H1 (cell line): ENCODE results near the gene GJB4. TPM values are rescaled to one million over a fixed set of nuclear protein-coding genes. Genes with fewer than 3 reads are reported as not detected.

ENCODE experiments used
- CTCF ChIA-PET: fragments of 300-600 bp; sonication (Branson Sonifier 250); formaldehyde crosslinking; loops from one replicate; lab custom pipeline; 2021; ENCODE audit not compliant: partially characterized antibody; lab: Charles Lee
- POLR2A ChIA-PET: fragments of 300-600 bp; sonication (Branson Sonifier 250); formaldehyde crosslinking; loops from one replicate; lab custom pipeline; 2021; ENCODE audit warnings: inconsistent platforms; ENCODE audit not compliant: partially characterized antibody; lab: Charles Lee
- DNase-seq, 2 experiments: peaks; one replicate each; pipeline versions ENCODE4 v3.0.0 to v3.0.0-alpha.2; 2010 to 2022; ENCODE audit warnings: low spot score in 2 of 2, low read depth in 1 of 2, mixed read lengths in 1 of 2
- FAIRE-seq: peaks from 2 replicates; lab custom pipeline; 2011; peaks lifted over from hg19 to GRCh38; lab: Jason Lieb, UNC
- H2AFZ ChIP-seq: 2 replicates; pipeline ENCODE4 v1.8.1; 2012; ENCODE audit warnings: low read length, inconsistent platforms
- H2AK5ac ChIP-seq: 2 replicates; pipeline ENCODE4 v1.6.1; 2013; ENCODE audit warnings: low read depth, low read length
- H2BK120ac ChIP-seq: replicated peaks from 2 replicates; pipeline ENCODE3; 2013; ENCODE audit warnings: low read depth, low read length, inconsistent platforms
- H2BK12ac ChIP-seq: 2 replicates; pipeline ENCODE4 v1.6.1; 2013; ENCODE audit warnings: low read depth, low read length
- H2BK15ac ChIP-seq: 2 replicates; pipeline ENCODE4 v1.6.1; 2013; ENCODE audit warnings: low read length
- H2BK20ac ChIP-seq: 2 replicates; pipeline ENCODE4 v1.6.1; 2013; ENCODE audit warnings: low read length
- H2BK5ac ChIP-seq: 2 replicates; pipeline ENCODE4 v1.6.1; 2013; ENCODE audit warnings: low read depth, low read length
- H3K14ac ChIP-seq: 2 replicates; pipeline ENCODE4 v1.6.1; 2013; ENCODE audit warnings: inconsistent platforms; ENCODE audit not compliant: insufficient read length
- H3K18ac ChIP-seq: 2 replicates; pipeline ENCODE4 v1.6.1; 2013; ENCODE audit warnings: low read length; ENCODE audit errors: extremely low read depth
- H3K23ac ChIP-seq: 2 replicates; pipeline ENCODE4 v1.6.1; 2013; ENCODE audit warnings: inconsistent platforms; ENCODE audit not compliant: insufficient read length
- H3K23me2 ChIP-seq: 2 replicates; pipeline ENCODE4 v1.6.1; 2013; ENCODE audit warnings: low read depth, low read length
- H3K27ac ChIP-seq: 2 replicates; pipeline ENCODE4 v1.6.1; 2011; ENCODE audit warnings: low read depth, low read length, inconsistent platforms
- H3K27me3 ChIP-seq, 4 experiments: replicated peaks in 1 of 4; 1 replicate in 1 of 4; 2 replicates in 3 of 4; pipeline versions ENCODE4 v1.6.1 to v1.8.1; 2011 to 2013; ENCODE audit warnings: low read length in 3 of 4, mild to moderate bottlenecking in 3 of 4, inconsistent platforms in 2 of 4, mixed read lengths in 2 of 4, moderate library complexity in 1 of 4; ENCODE audit not compliant: control insufficient read depth in 3 of 4, insufficient read depth in 3 of 4; ENCODE audit errors: extremely low read depth in 1 of 4
- H3K36me3 ChIP-seq, 4 experiments: 2 replicates each; pipeline versions ENCODE4 v1.6.1 to v1.8.1; 2011 to 2013; ENCODE audit warnings: mild to moderate bottlenecking in 4 of 4, low read length in 3 of 4, moderate library complexity in 2 of 4, control low read depth in 1 of 4, inconsistent platforms in 1 of 4; ENCODE audit not compliant: insufficient read depth in 4 of 4, control insufficient read depth in 2 of 4
- H3K4ac ChIP-seq: replicated peaks from 2 replicates; pipeline ENCODE3; 2013; ENCODE audit warnings: low read length, low read depth, mixed read lengths, inconsistent platforms; ENCODE audit not compliant: insufficient read length
- H3K4me1 ChIP-seq, 4 experiments: replicated peaks in 1 of 4; 1 replicate in 1 of 4; 2 replicates in 3 of 4; pipeline versions ENCODE4 v1.6.1 to v1.8.1; 2011 to 2013; ENCODE audit warnings: low read length in 3 of 4, inconsistent platforms in 2 of 4, mixed read lengths in 1 of 4; ENCODE audit not compliant: insufficient read depth in 4 of 4, control insufficient read depth in 3 of 4
- H3K4me2 ChIP-seq, 2 experiments: 2 replicates each; pipeline versions ENCODE4 v1.6.1 to v1.8.1; 2011 to 2013; ENCODE audit warnings: low read depth in 2 of 2, low read length in 2 of 2, control low read depth in 1 of 2, inconsistent platforms in 1 of 2, mild to moderate bottlenecking in 1 of 2; ENCODE audit not compliant: insufficient read depth in 1 of 2
- H3K4me3 ChIP-seq, 4 experiments: fragments of 200-600, 300-600 bp in 1 of 4; sonication (generic), shearing (Covaris generic), sonication (Bioruptor Twin) in 1 of 4; 2 replicates each; pipeline versions ENCODE4 v1.5.1 to v1.8.1; 2011 to 2016; ENCODE audit warnings: low read length in 4 of 4, low read depth in 3 of 4, control low read depth in 2 of 4, inconsistent platforms in 2 of 4, mild to moderate bottlenecking in 2 of 4, mixed read lengths in 1 of 4, moderate library complexity in 1 of 4; ENCODE audit not compliant: insufficient read depth in 2 of 4; ENCODE audit errors: extremely low read depth in 1 of 4
- H3K56ac ChIP-seq: replicated peaks from 2 replicates; pipeline ENCODE3; 2013; ENCODE audit warnings: low read depth, mild to moderate bottlenecking, mixed read lengths, low read length, inconsistent platforms; ENCODE audit not compliant: insufficient read length
- H3K79me1 ChIP-seq: 2 replicates; pipeline ENCODE4 v1.6.1; 2013; ENCODE audit warnings: low read depth, low read length, control low read depth
- H3K79me2 ChIP-seq, 2 experiments: 2 replicates each; pipeline versions ENCODE4 v1.6.1 to v1.8.1; 2012 to 2013; ENCODE audit warnings: low read length in 2 of 2, mild to moderate bottlenecking in 2 of 2, inconsistent platforms in 1 of 2; ENCODE audit not compliant: insufficient read depth in 2 of 2, control insufficient read depth in 1 of 2
- H3K9ac ChIP-seq, 4 experiments: replicated peaks in 1 of 4; 1 replicate in 1 of 4; 2 replicates in 3 of 4; pipeline versions ENCODE4 v1.6.1 to v1.8.1; 2011 to 2013; ENCODE audit warnings: low read depth in 3 of 4, low read length in 3 of 4, control low read depth in 2 of 4, mild to moderate bottlenecking in 2 of 4, moderate library complexity in 2 of 4, inconsistent platforms in 1 of 4; ENCODE audit errors: extremely low read depth in 1 of 4
- H3K9me3 ChIP-seq, 2 experiments: 2 replicates each; pipeline versions ENCODE4 v1.6.1 to v1.8.1; 2012 to 2013; ENCODE audit warnings: mild to moderate bottlenecking in 2 of 2, moderate library complexity in 2 of 2, control low read depth in 1 of 2, inconsistent platforms in 1 of 2, low read depth in 1 of 2, low read length in 1 of 2, mixed read lengths in 1 of 2; ENCODE audit not compliant: insufficient read depth in 2 of 2
- H4K20me1 ChIP-seq, 2 experiments: replicated peaks in 1 of 2; 2 replicates each; pipeline versions ENCODE3 to v1.8.1; 2011 to 2013; ENCODE audit warnings: inconsistent platforms in 2 of 2, low read length in 2 of 2, mild to moderate bottlenecking in 1 of 2; ENCODE audit not compliant: insufficient read depth in 2 of 2, control insufficient read depth in 1 of 2
- H4K5ac ChIP-seq: 2 replicates; pipeline ENCODE4 v1.6.1; 2013; ENCODE audit warnings: low read length, low read depth, mixed read lengths, inconsistent platforms; ENCODE audit not compliant: insufficient read length
- H4K8ac ChIP-seq: 2 replicates; pipeline ENCODE4 v1.8.0; 2013; ENCODE audit warnings: mild to moderate bottlenecking, moderate library complexity, low read length, inconsistent platforms; ENCODE audit not compliant: insufficient read depth; ENCODE audit errors: extremely low read depth
- H4K91ac ChIP-seq: replicated peaks from 2 replicates; pipeline ENCODE3; 2013; ENCODE audit warnings: low read length, mixed read lengths, inconsistent platforms; ENCODE audit not compliant: insufficient read length
- ASH2L ChIP-seq: fragments of 200-600, 300-600 bp; sonication (generic); IDR thresholded peaks from one replicate; pipeline ENCODE4 v1.7.1; 2017; ENCODE audit warnings: low read length
- EGR1 ChIP-seq: IDR thresholded peaks from 2 replicates; pipeline ENCODE4 v1.6.1; 2011; ENCODE audit warnings: low read depth, low read length, borderline replicate concordance
- WGBS, 2 experiments: shearing (Covaris generic) in 1 of 2; methylation state at CpG; one replicate each; pipeline versions ENCODE4 v1.1.6 to v1.1.7; 2013 to 2015; ENCODE audit warnings: low lambda C conversion rate in 2 of 2, mixed read lengths in 2 of 2, inconsistent platforms in 1 of 2, low coverage in 1 of 2, missing lambda C conversion rate in 1 of 2; ENCODE audit not compliant: insufficient replicate concordance in 2 of 2, insufficient coverage in 1 of 2, insufficient read length in 1 of 2; ENCODE audit errors: extremely low coverage in 1 of 2, missing lambda C conversion rate in 1 of 2; 5-methylcytosine and 5-hydroxymethylcytosine counted together
- polyA plus RNA-seq, 7 experiments: library from polyadenylated mRNA; depleted of rRNA in 3 of 7; stranded (reverse) in 5 of 7; unstranded in 2 of 7; fragments of >200 nt in 5 of 7; fragments of 200-250 nt in 2 of 7; gene quantifications; 1 replicate in 5 of 7; 2 replicates in 1 of 7; 4 replicates in 1 of 7; pipeline versions ENCODE4 v1.2.1 to v1.2.3, GENCODE V29; 2011 to 2013; ENCODE audit warnings: missing spikeins in 2 of 7, mixed read lengths in 2 of 7
- total RNA-seq: library from RNA; stranded (reverse); fragmentation: NEBNext Ultra II Directional; extraction: Animal tissue kit (Norgen Biotek cat#: 25700); gene quantifications from 2 replicates; pipeline ENCODE4 v1.2.1, GENCODE V29; 2021

The GJB4 gene
- total and polyA plus RNA-seq, 2 of the 8 experiments (the other 6 are each of a cell fraction or from before 2014, with no cell fraction given): 0.20 to 0.41 TPM

GRCh38 chr1:34779526-34779925, 20.0 kb downstream of the GJB4 start:
- no peak overlapping the region for H3K4ac ChIP-seq
- no peak overlapping the region for H3K23ac ChIP-seq
- no peak overlapping the region for H3K9ac ChIP-seq
- no peak overlapping the region for H3K4me2 ChIP-seq
- no peak overlapping the region for H2AFZ ChIP-seq
- no peak overlapping the region for H2BK20ac ChIP-seq
- no peak overlapping the region for H2AK5ac ChIP-seq
- no peak overlapping the region for H3K4me3 ChIP-seq
- H3K27me3 ChIP-seq: peaks cover 0 to 24% (median 10%) of the 10 kb centered on the region in 4 experiments; a peak in 5 of 7 replicates
- no peak overlapping the region for H4K91ac ChIP-seq
- DNase-seq (no peak), FAIRE-seq (no peak)
- H3K27ac ChIP-seq: no peak overlapping the region
- H3K79me1 ChIP-seq: no peaks in the 10 kb centered on the region
- 86% methylated on average over 5 of the region's 5 CpGs; no CpG with 5 or more reads in 1 of the 2 experiments for WGBS, 2 experiments
- H3K18ac ChIP-seq: no peak overlapping the region
- H3K9me3 ChIP-seq: no peaks in the 10 kb centered on the region
- no peak overlapping the region for H4K8ac ChIP-seq
- no peak overlapping the region for H2BK15ac ChIP-seq
- H3K23me2 ChIP-seq: peaks cover 15% of the 10 kb centered on the region; the same call in 1 of the 2 replicates
- H4K5ac ChIP-seq: no peak overlapping the region
- H4K20me1 ChIP-seq: no peaks in the 10 kb centered on the region
- no peak overlapping the region for H2BK120ac ChIP-seq
- no peak overlapping the region for H3K56ac ChIP-seq
- H3K79me2 ChIP-seq: no peaks in the 10 kb centered on the region
- no peak overlapping the region for H3K14ac ChIP-seq
- ChIA-PET POLR2A (interaction anchor here (0.5 kb wide), 1 partner anchor 566 kb away, joined by 4 read pairs; no protein-coding TSS in a partner anchor), CTCF (interaction anchor here (0.9 to 3.6 kb wide), 4 partner anchors 21 to 73 kb away, joined by 3 to 17 read pairs (median 3); no protein-coding TSS in a partner anchor)
- no peak overlapping the region for H2BK5ac ChIP-seq
- H3K36me3 ChIP-seq: no peaks in the 10 kb centered on the region
- H3K4me1 ChIP-seq: peaks cover 0 to 14% (median 5%) of the 10 kb centered on the region in 4 experiments; a peak in 4 of 7 replicates
- H2BK12ac ChIP-seq: no peak overlapping the region
- no peak for TF ChIP-seq EGR1
- TF ChIP-seq ASH2L: no peak
